Measurements from ENCODE around the gene SERAC1. TPM values are rescaled to one million over a fixed set of nuclear protein-coding genes. Genes with fewer than 3 reads are reported as not detected.
"Not testable (repeated sequence)": the region's sequence is repeated elsewhere in the genome, so short reads cannot be mapped to it uniquely, and the experiment has no call there.

SERAC1 gene
- total RNA-seq, result 13.2 and 26.3 TPM in 2 replicates

- no peak for TF ChIP-seq CTCF (IDR thresholded peaks at IDR 0.05; ENCODE audit: insufficient read depth, low read depth, low read length)
- peak within 1 kb of the TSS; percentile 91 for H3K4me3 ChIP-seq (ENCODE audit: low read depth, low read length)
- DNase-seq (ENCODE audit: low read depth), result no peak
Observed at GRCh38 chr6:158168040-158168289, at the start of gene SERAC1. TSS of gene SERAC1 (minus strand) at chr6:158168262. CDS start at chr6:158158363, 9,899 bp downstream.

- TF ChIP-seq CTCF (IDR thresholded peaks at IDR 0.05; ENCODE audit: insufficient read depth, low read depth, low read length), result peak; percentile 84
- DNase-seq (ENCODE audit: low read depth), result peak; percentile 83
- no peak overlapping the region for H3K4me3 ChIP-seq (ENCODE audit: low read depth, low read length)
Observed at GRCh38 chr6:158213925-158214674, 46.0 kb upstream of the SERAC1 start.

GRCh38 chr6:158211273-158212055 lies 43.4 kb upstream of the SERAC1 start:
- TF ChIP-seq CTCF (IDR thresholded peaks at IDR 0.05; ENCODE audit: insufficient read depth, low read depth, low read length), result no peak
- H3K4me3 ChIP-seq (ENCODE audit: low read depth, low read length), result no peak overlapping the region
- peak; percentile 51 for DNase-seq (ENCODE audit: low read depth)

- DNase-seq (ENCODE audit: low read depth); H3K4me3 ChIP-seq (ENCODE audit: low read depth, low read length): not testable (repeated sequence)
Observed at GRCh38 chr6:158209582-158210333, 41.7 kb upstream of the SERAC1 start.

GRCh38 chr6:158208226-158209030 lies 40.4 kb upstream of the SERAC1 start:
- H3K4me3 ChIP-seq (ENCODE audit: low read depth, low read length), result not testable (repeated sequence)
- peak; percentile 28 for DNase-seq (ENCODE audit: low read depth)

GRCh38 chr6:158207422-158207788 lies 39.3 kb upstream of the SERAC1 start:
- no peak overlapping the region for H3K4me3 ChIP-seq (ENCODE audit: low read depth, low read length)
- no peak for TF ChIP-seq CTCF (IDR thresholded peaks at IDR 0.05; ENCODE audit: insufficient read depth, low read depth, low read length)
- DNase-seq (ENCODE audit: low read depth), result peak; percentile 73

- peak; percentile 9 for DNase-seq (ENCODE audit: low read depth)
- no peak overlapping the region for H3K4me3 ChIP-seq (ENCODE audit: low read depth, low read length)
- TF ChIP-seq CTCF (IDR thresholded peaks at IDR 0.05; ENCODE audit: insufficient read depth, low read depth, low read length), result no peak
Observed at GRCh38 chr6:158206740-158207421, 38.8 kb upstream of the SERAC1 start.

Measured in fibroblast of villous mesenchyme (primary cell).